ENCODE measurements around the gene GPHB5. TPM values are rescaled to one million over a fixed set of nuclear protein-coding genes. Genes with fewer than 3 reads are reported as not detected.

The GPHB5 gene
- total RNA-seq, 1 donor from 2014 or later = not detected

- TF ChIP-seq, protein P1, sequence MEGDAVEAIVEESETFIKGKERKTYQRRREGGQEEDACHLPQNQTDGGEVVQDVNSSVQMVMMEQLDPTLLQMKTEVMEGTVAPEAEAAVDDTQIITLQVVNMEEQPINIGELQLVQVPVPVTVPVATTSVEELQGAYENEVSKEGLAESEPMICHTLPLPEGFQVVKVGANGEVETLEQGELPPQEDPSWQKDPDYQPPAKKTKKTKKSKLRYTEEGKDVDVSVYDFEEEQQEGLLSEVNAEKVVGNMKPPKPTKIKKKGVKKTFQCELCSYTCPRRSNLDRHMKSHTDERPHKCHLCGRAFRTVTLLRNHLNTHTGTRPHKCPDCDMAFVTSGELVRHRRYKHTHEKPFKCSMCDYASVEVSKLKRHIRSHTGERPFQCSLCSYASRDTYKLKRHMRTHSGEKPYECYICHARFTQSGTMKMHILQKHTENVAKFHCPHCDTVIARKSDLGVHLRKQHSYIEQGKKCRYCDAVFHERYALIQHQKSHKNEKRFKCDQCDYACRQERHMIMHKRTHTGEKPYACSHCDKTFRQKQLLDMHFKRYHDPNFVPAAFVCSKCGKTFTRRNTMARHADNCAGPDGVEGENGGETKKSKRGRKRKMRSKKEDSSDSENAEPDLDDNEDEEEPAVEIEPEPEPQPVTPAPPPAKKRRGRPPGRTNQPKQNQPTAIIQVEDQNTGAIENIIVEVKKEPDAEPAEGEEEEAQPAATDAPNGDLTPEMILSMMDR (IDR thresholded peaks at IDR 0.05; ENCODE audit: unreplicated experiment) = no peak
- Mint-ChIP-seq H3K27ac (no peak overlapping the region), H3K27me3 (peaks cover 2% of the 10 kb centered on the region), H3K36me3 (ENCODE audit: insufficient read depth) (no peaks in the 10 kb centered on the region), H3K4me1 (ENCODE audit: low read depth) (no peaks in the 10 kb centered on the region), H3K4me3 (ENCODE audit: low read depth) (no peak overlapping the region), H3K9me3 (ENCODE audit: low read depth) (peaks cover 5% of the 10 kb centered on the region)
- no peak for DNase-seq (ENCODE audit: low spot score, unreplicated experiment)
Measured at GRCh38 chr14:63301891-63302534, 16.7 kb downstream of the GPHB5 start.

- H3K27ac Mint-ChIP-seq = no peak overlapping the region
- no peak overlapping the region for H3K4me3 Mint-ChIP-seq (ENCODE audit: low read depth)
- H3K27me3 Mint-ChIP-seq = peaks cover 2% of the 10 kb centered on the region
- TF ChIP-seq, protein P1 (IDR thresholded peaks at IDR 0.05; ENCODE audit: unreplicated experiment) = no peak
- H3K9me3 Mint-ChIP-seq (ENCODE audit: low read depth) = peaks cover 5% of the 10 kb centered on the region
- no peaks in the 10 kb centered on the region for H3K4me1 Mint-ChIP-seq (ENCODE audit: low read depth)
- DNase-seq (ENCODE audit: low spot score, unreplicated experiment) = no peak
- H3K36me3 Mint-ChIP-seq (ENCODE audit: insufficient read depth) = no peaks in the 10 kb centered on the region
Measured at GRCh38 chr14:63300854-63301253, 17.9 kb downstream of the GPHB5 start.

- TF ChIP-seq, protein P1 (IDR thresholded peaks at IDR 0.05; ENCODE audit: unreplicated experiment) = no peak
- Mint-ChIP-seq H3K27me3 (peaks cover 2% of the 10 kb centered on the region), H3K4me1 (ENCODE audit: low read depth) (no peaks in the 10 kb centered on the region), H3K27ac (no peak overlapping the region), H3K4me3 (ENCODE audit: low read depth) (no peak overlapping the region), H3K36me3 (ENCODE audit: insufficient read depth) (no peaks in the 10 kb centered on the region), H3K9me3 (ENCODE audit: low read depth) (peaks cover 5% of the 10 kb centered on the region)
- DNase-seq (ENCODE audit: low spot score, unreplicated experiment) = no peak
Measured at GRCh38 chr14:63299351-63300110, 19.2 kb downstream of the GPHB5 start.

GRCh38 chr14:63297372-63298063, 21.2 kb downstream of the GPHB5 start:
- no peaks in the 10 kb centered on the region for H3K4me1 Mint-ChIP-seq (ENCODE audit: low read depth)
- no peaks in the 10 kb centered on the region for H3K36me3 Mint-ChIP-seq (ENCODE audit: insufficient read depth)
- H3K27me3 Mint-ChIP-seq = peaks cover 2% of the 10 kb centered on the region
- H3K27ac Mint-ChIP-seq = no peak overlapping the region
- no peak overlapping the region for H3K4me3 Mint-ChIP-seq (ENCODE audit: low read depth)
- no peak for DNase-seq (ENCODE audit: low spot score, unreplicated experiment)
- H3K9me3 Mint-ChIP-seq (ENCODE audit: low read depth) = peaks cover 2% of the 10 kb centered on the region
- TF ChIP-seq, protein P1 (IDR thresholded peaks at IDR 0.05; ENCODE audit: unreplicated experiment) = no peak

GRCh38 chr14:63296060-63296563, 22.6 kb downstream of the GPHB5 start:
- Mint-ChIP-seq H3K4me1 (ENCODE audit: low read depth) (no peaks in the 10 kb centered on the region), H3K27ac (no peak overlapping the region), H3K36me3 (ENCODE audit: insufficient read depth) (no peaks in the 10 kb centered on the region), H3K9me3 (ENCODE audit: low read depth) (no peaks in the 10 kb centered on the region), H3K27me3 (peaks cover 4% of the 10 kb centered on the region), H3K4me3 (ENCODE audit: low read depth) (no peak overlapping the region)
- DNase-seq (ENCODE audit: low spot score, unreplicated experiment) = no peak
- TF ChIP-seq, protein P1 (IDR thresholded peaks at IDR 0.05; ENCODE audit: unreplicated experiment) = no peak

Measured in progenitor cell of endocrine pancreas (in vitro differentiated cells).